ENCODE data around the gene EPHB3.

The EPHB3 gene

GRCh38 chr3:184630861-184631471, 69.4 kb downstream of the EPHB3 start:
- no peak for DNase-seq

GRCh38 chr3:184631472-184631861, 69.9 kb downstream of the EPHB3 start:
- no peak for DNase-seq

All from stimulated activated CD4-positive, alpha-beta T cell treated with anti-CD3 and anti-CD28 coated beads, Interleukin-2, amount 100 ng/mL, for 48 hours (primary cell).